ENCODE results near the gene SPATA13.
"Not testable (repeated sequence)": the region's sequence is repeated elsewhere in the genome, so short reads cannot be mapped to it uniquely, and the experiment has no call there.

SPATA13 gene

GRCh38 chr13:24160458-24161009, at the start of gene SPATA13:
Gene SPATA13 (plus strand): TSS chr13:24160720. CDS start chr13:24222930, 62,210 bp downstream.
- DNase-seq (ENCODE audit: low spot score) = peak; percentile 95

DNA sequence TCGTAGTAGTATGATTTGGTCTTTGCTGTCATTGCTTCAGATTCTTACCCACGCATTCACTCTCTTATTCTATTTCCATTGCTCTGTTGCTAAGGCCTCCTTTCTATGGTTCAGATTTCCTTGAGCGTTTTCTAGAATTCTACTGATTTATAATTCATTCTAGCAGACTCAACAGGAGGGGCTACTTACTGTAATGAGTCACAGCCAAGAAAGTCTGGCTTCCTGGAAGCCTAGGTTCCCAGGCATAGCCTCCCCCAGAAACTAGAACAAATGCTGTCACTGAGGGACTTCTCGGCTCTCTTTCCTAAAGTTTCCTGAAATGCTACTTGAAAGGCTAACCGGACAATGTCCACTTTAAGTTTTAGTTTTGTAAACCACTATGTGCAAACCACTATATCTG, 47.7 kb upstream of the SPATA13 start:
- no peak for DNase-seq (ENCODE audit: low spot score)

DNA sequence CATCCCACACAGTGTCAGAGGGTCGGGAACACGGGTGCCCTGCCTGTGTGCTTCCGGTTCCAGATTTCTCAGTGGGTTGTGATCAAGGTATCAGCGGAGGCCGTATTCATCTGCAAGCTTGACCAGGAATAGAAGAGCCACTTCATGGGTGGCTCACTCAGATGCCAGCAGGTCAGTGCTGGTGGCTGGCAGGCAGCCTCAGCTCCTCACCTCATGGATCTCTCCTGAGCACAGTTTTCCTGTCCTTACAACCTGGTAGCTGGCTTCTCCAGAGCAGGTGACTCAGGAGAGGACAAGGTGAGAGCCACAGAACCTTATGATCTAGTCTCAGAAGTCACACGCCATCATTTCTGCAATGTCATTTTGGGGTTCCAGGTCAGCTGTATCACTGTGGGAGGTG, 44.8 kb upstream of the SPATA13 start:
- no peak for DNase-seq (ENCODE audit: low spot score)

GRCh38 chr13:24116131-24116530, 44.4 kb upstream of the SPATA13 start:
- DNase-seq (ENCODE audit: low spot score) = no peak

- no peak for DNase-seq (ENCODE audit: low spot score)
Measured at GRCh38 chr13:24118576-24118975, 41.9 kb upstream of the SPATA13 start.

DNA sequence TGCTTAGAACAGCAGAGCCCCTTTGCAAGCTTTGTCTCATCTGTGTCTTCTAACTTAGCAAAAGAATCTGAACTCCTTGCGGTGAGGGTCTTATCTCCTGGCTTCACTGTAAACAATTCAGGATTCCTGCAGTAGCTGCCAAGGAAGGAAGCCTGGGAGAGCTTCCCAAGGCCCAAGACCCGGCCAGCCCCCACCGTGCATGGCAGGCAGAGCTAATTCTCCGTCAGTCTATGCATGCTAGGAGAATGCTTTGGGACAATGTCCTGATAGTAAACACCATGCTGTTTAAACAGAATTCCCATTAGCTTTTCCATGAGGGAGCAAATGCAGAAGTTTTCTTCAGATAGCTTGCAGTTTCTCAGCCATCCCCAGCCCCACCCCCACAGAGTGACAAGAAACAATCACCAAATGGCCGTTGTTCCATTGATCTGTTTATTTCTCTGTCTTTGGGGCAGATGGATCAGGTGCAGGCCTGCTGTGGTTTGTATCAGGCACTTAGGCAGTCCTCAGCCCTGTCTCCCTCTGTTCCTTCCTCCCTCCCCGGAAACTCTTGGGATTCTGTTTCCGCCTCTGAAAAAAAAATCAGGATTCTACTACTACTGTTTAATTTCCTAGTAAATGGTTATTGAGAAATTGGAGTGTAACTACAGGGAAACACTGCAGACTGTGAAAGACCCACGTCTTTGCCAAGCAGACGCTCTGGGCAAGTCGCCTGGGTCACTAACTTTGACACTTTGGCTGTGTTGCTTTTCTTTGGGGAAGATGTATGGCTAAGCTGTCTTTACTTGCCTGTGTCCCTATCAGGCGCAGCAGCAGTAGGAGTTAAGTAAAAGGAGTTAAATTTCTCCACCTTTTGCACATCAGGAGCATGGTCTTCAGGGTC, 40.7 kb upstream of the SPATA13 start:
- DNase-seq (ENCODE audit: low spot score) = no peak

GRCh38 chr13:24122045-24122444, 38.5 kb upstream of the SPATA13 start:
- DNase-seq (ENCODE audit: low spot score) = not testable (repeated sequence)

- DNase-seq (ENCODE audit: low spot score) = no peak
Measured at GRCh38 chr13:24122569-24122968, 38.0 kb upstream of the SPATA13 start.

GRCh38 chr13:24123761-24124160, 36.8 kb upstream of the SPATA13 start:
- no peak for DNase-seq (ENCODE audit: low spot score)

DNA sequence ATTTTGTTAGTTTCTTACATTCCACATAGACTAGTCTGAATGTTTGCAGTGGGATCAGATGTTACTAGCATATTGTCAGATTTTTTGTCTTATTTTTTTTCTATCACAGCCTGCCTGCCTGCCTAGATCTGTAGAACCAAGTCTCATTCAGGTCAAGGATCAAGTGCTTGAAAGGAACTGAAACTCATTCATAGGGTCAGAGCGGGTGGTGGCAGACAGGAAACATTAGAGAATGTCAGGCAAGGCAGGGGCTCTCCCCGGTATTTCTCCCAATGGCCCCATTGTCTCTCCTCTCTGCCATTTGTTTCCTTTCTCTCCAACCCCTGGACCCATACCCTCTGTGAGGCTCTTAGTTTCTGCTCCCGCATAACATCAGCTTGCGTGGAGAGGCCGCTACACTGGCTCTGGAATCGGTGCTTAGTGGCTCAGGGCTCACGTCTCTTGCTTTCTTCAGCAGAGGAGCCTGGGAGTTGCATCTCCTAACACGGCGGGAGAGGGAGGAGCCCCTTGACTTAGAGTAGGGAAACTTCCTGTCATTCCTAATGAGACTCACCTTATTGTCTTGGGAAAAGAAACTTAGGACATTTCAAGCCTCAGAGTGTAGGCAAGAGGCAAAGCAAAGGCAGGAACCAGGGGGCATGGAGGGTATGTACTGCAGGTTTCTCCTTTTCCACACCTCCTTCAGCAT, 35.6 kb upstream of the SPATA13 start:
- DNase-seq (ENCODE audit: low spot score) = no peak

DNA sequence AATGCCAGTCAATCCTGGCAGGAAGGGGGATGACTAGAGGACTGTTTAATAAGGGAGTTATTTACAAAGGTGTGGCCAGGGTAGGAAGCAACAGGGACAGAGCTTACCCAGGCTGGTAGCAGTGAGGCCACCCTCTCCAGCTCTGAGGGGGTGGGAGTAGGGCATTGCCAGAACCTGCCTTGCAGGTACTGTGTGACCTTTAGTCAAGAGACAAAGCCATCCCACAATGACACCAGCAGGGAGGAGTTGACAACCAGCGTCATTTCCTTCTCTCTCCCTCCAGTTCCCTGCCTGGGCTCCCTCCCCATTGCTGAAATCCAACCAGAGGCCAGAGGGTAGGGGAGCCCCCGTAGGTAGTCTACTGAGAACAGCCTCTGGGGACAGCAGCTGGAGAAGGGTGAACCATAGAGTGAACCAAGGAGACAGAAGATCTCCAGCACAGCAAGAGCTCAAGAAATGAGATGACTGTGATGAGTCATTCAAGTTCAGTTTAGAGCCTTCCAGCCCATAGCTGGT, 33.3 kb upstream of the SPATA13 start:
- peak; percentile 74 for DNase-seq (ENCODE audit: low spot score)

DNA sequence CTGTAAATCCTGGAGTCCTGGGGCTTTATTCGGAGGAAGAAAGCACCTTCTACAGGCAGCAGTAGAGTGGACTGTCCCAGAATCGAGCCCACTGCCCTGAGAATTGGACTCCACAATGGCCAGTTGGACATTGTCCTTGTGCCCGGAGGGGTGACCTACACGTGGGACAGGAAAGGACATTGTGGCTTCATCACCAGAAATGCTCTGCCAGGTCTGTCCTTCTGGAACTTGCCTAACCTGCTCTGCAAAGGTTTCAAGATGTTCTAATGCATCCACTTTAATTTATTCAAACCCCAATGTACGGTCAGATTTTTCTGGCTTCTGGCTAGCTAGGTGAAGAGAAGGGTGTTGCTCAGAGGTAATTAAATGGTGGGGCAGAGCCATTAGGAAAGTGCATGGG, 32.4 kb upstream of the SPATA13 start:
- no peak for DNase-seq (ENCODE audit: low spot score)

GRCh38 chr13:24128962-24129361, 31.6 kb upstream of the SPATA13 start:
- no peak for DNase-seq (ENCODE audit: low spot score)

DNA sequence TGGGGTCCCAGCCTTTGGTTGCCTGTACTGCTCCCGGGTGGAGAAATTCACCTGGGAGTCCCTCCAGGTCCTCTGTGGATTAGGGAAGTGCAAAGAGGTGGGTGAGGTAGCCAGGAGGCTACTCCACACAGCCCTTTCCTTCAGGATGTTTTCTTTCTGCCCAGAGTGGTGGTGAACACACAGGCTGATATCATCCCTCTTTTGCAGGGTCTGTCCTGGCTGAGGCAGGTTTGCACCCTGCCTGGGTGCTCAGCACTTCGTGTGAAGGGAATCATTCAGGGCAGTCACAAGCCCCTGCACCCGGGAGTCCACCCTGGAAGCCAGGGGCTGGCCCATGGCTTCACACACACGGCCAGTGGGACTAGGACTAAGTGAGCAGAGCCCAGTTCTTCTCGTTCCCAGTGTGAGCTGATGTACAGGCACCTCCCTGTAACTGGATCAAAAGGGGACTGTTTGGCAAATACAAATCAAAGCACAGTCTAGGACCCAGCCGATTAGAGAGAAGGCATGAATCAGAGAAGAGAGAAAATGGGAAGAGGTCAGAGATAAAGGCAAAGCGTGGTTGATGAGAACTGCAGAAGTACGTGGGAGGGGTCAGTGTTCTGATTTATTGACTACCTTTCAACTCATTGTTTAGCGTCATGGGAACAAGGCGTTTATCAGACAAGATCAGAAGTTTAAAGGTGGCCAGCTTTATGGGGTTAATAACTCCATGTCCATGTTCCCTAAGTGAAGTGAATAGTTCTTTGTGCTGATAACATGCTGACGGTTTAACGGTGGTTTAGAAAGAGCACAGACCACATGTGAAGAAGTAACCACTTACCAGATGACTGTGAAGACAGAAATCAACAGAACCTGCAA, 30.4 kb upstream of the SPATA13 start:
- DNase-seq (ENCODE audit: low spot score) = no peak

DNA sequence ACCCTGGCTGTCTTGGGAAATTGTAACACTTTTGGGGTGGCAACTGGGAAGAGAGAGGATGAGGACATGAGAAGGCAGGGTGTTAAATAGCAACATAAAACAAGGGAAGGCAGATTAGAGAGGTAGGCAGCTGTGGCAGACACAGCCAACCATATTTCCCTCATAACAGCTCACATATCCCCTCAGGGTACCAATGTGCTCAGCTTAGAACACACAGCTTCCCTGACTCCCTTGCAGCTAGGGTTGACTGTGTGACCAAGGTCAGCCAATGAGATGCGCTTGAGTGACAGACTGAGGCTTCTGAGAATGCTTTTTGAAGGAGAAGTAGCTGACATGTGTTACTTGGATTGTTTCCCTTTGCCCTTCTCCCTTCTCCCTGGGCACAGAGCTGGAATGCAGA, 28.8 kb upstream of the SPATA13 start:
- DNase-seq (ENCODE audit: low spot score) = peak; percentile 14

GRCh38 chr13:24133021-24133795, 27.3 kb upstream of the SPATA13 start:
- no peak for DNase-seq (ENCODE audit: low spot score)

DNA sequence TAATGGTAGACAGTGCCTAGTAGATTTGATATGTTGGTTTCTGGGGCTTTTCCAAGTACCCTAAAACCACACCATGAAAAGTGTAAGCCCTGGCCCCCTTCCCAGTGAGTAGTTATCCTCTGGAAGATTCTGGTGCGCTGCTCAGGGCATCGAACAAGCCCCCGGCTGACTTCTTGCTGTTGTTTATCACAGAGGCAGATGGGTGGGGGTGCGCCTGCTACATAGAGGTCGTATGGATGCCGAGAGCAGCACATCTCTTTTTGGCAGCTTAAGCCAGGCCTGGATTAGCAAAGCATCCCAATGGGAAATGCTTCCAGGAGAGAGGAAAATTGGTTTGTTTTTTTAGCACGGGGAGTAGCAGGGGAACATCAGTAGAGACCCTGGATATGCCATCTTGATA, 26.3 kb upstream of the SPATA13 start:
- no peak for DNase-seq (ENCODE audit: low spot score)

DNA sequence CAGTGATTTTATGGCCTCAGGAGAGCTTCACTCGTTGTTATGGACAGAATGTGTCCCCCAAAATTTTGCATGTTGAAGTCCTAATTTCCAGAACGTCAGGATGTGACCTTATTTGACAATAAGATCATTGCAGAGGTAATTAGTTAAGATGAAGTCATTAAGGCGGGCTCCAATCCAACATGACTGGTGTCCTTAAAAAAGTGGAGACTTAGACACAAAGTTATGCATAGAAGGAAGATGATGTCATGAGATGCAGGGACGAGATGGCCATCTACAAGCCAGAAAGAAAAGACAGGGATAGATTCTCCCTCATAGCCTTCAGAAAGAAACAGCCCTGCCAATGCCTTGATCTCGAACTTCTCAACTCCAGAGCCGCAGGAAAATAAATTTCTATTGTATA, 25.8 kb upstream of the SPATA13 start:
- DNase-seq (ENCODE audit: low spot score) = no peak

- DNase-seq (ENCODE audit: low spot score) = no peak
Measured at GRCh38 chr13:24135674-24136300, 24.7 kb upstream of the SPATA13 start.

DNA sequence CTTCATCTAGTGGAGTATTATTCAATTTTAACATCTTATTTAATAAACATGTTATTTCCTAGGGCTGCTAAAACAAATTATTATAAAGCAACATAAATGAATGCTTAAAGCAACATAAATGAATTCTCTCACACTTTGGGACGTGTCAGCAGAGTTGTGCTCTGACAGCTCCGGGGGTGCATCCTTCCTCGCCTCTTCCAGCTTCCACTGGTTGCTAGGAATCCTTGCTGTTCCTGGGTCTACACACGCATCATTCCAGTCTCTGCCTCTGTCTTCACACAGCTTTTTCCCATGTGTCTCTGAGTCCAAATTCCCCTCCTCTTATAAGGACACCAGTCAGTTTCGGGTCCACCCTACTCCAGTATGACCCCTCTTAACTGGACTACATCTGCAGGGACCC, 21.6 kb upstream of the SPATA13 start:
- no peak for DNase-seq (ENCODE audit: low spot score)
